Smooth muscle cell (in vitro differentiated cells): ENCODE data around the gene CNPY1. TPM values are rescaled to one million over a fixed set of nuclear protein-coding genes. Genes with fewer than 3 reads are reported as not detected.

ENCODE experiments used
- DNase-seq: peaks from one replicate; lab custom pipeline; 2025; ENCODE audit not compliant: unreplicated experiment; lab: John Stamatoyannopoulos, UW
- H2AFZ ChIP-seq: fragments of 200-600 bp; sonication (generic); 2 replicates; pipeline ENCODE4 v1.6.0; 2016; ENCODE audit warnings: antibody characterized with exemption, low read depth, mild to moderate bottlenecking
- H3F3A ChIP-seq: fragments of 200-600 bp; sonication (generic); 2 replicates; pipeline ENCODE4 v1.6.0; 2017; ENCODE audit warnings: antibody characterized with exemption, low read depth
- H3K27ac ChIP-seq: fragments of 200-600 bp; sonication (generic); 2 replicates; pipeline ENCODE4 v1.5.1; 2016; ENCODE audit warnings: low read depth, mild to moderate bottlenecking
- H3K27me3 ChIP-seq: fragments of 200-600 bp; sonication (generic); 2 replicates; pipeline ENCODE4 v1.6.1; 2016; ENCODE audit warnings: low read depth, mild to moderate bottlenecking
- H3K36me3 ChIP-seq: fragments of 200-600 bp; sonication (generic); 2 replicates; pipeline ENCODE4 v1.5.1; 2016; ENCODE audit warnings: low read depth
- H3K4me1 ChIP-seq: fragments of 200-600 bp; sonication (generic); 2 replicates; pipeline ENCODE4 v1.5.1; 2016; ENCODE audit warnings: low read depth
- H3K4me2 ChIP-seq: fragments of 200-600 bp; sonication (generic); 2 replicates; pipeline ENCODE4 v1.6.0; 2016; ENCODE audit warnings: mild to moderate bottlenecking
- H3K4me3 ChIP-seq: fragments of 200-600 bp; sonication (generic); 2 replicates; pipeline ENCODE4 v1.5.1; 2016; ENCODE audit warnings: mild to moderate bottlenecking
- H3K79me2 ChIP-seq: fragments of 200-600 bp; sonication (generic); 2 replicates; pipeline ENCODE4 v1.6.0; 2016; ENCODE audit warnings: low read depth, mild to moderate bottlenecking
- H3K9ac ChIP-seq: fragments of 200-600 bp; sonication (generic); 2 replicates; pipeline ENCODE4 v1.6.0; 2016; ENCODE audit warnings: low read depth
- H3K9me3 ChIP-seq: fragments of 200-600 bp; sonication (generic); replicated peaks from 2 replicates; pipeline ENCODE4 v1.5.1; 2016; ENCODE audit warnings: low read depth
- H4K20me1 ChIP-seq: fragments of 200-600 bp; sonication (generic); 2 replicates; pipeline ENCODE4 v1.6.0; 2016; ENCODE audit warnings: low read depth
- CTCF ChIP-seq: fragments of 200-600 bp; sonication (generic); IDR thresholded peaks from 2 replicates; pipeline ENCODE4 v1.5.1; 2017; ENCODE audit warnings: borderline replicate concordance, mild to moderate bottlenecking, antibody characterized with exemption; ENCODE audit not compliant: insufficient read depth, poor library complexity, severe bottlenecking
- WGBS: methylation state at CpG from one replicate; pipeline ENCODE4 v1.1.7; 2016; ENCODE audit warnings: low lambda C conversion rate; 5-methylcytosine and 5-hydroxymethylcytosine counted together
- polyA plus RNA-seq: library from polyadenylated mRNA; unstranded; fragments of >200 nt; fragmentation: Nextera tagmentation; extraction: Ambion mirVana; gene quantifications from 2 replicates; pipeline ENCODE4 v1.2.1, GENCODE V29; 2016
- total RNA-seq: library from RNA; depleted of rRNA; stranded (reverse); fragments of >200 nt; gene quantifications from 2 replicates; pipeline ENCODE4 v1.2.3, GENCODE V29; 2014

The CNPY1 gene
- total and polyA plus RNA-seq, 2 experiments from 2014 or later = 1.0 TPM; not detected in 1

GRCh38 chr7:155559519-155560108, 13.3 kb upstream of the CNPY1 start:
- H3K36me3 ChIP-seq = no peaks in the 10 kb centered on the region
- no peak for TF ChIP-seq CTCF
- WGBS = 87% methylated on average over 13 of the region's 13 CpGs

GRCh38 chr7:155558961-155559360, 12.6 kb upstream of the CNPY1 start:
- WGBS = 98% methylated on average over 13 of the region's 13 CpGs
- Histone ChIP-seq H3K4me1 (no peaks in the 10 kb centered on the region), H3K9me3 (no peaks in the 10 kb centered on the region)

More at GRCh38 chr7:155559519-155560108, 13.3 kb upstream of the CNPY1 start:
- Histone ChIP-seq H3K4me1 (no peaks in the 10 kb centered on the region), H3K27ac (no peak overlapping the region), H3F3A (no peaks in the 10 kb centered on the region), H3K9ac (no peak overlapping the region), H4K20me1 (no peaks in the 10 kb centered on the region), H3K79me2 (no peaks in the 10 kb centered on the region), H2AFZ (no peak overlapping the region), H3K9me3 (no peaks in the 10 kb centered on the region), H3K4me3 (no peak overlapping the region), H3K27me3 (no peaks in the 10 kb centered on the region), H3K4me2 (no peak overlapping the region)
- no peak for DNase-seq

GRCh38 chr7:155558351-155558750, 12.0 kb upstream of the CNPY1 start:
- H3K79me2 ChIP-seq = no peaks in the 10 kb centered on the region
- H2AFZ ChIP-seq = no peak overlapping the region
- DNase-seq = no peak
- no peaks in the 10 kb centered on the region for H3K27me3 ChIP-seq
- H3F3A ChIP-seq = no peaks in the 10 kb centered on the region
- no peak for TF ChIP-seq CTCF
- no peaks in the 10 kb centered on the region for H3K36me3 ChIP-seq
- no peak overlapping the region for H3K9ac ChIP-seq
- no peak overlapping the region for H3K4me3 ChIP-seq
- H3K4me2 ChIP-seq = no peak overlapping the region
- no peaks in the 10 kb centered on the region for H4K20me1 ChIP-seq
- 99% methylated on average over 8 of the region's 8 CpGs for WGBS
- no peaks in the 10 kb centered on the region for H3K9me3 ChIP-seq
- H3K27ac ChIP-seq = no peak overlapping the region
- no peaks in the 10 kb centered on the region for H3K4me1 ChIP-seq

More at GRCh38 chr7:155558961-155559360, 12.6 kb upstream of the CNPY1 start:
- no peak overlapping the region for H3K9ac ChIP-seq
- H3K79me2 ChIP-seq = no peaks in the 10 kb centered on the region
- no peak for DNase-seq
- no peaks in the 10 kb centered on the region for H3F3A ChIP-seq
- TF ChIP-seq CTCF = no peak
- H4K20me1 ChIP-seq = no peaks in the 10 kb centered on the region
- no peaks in the 10 kb centered on the region for H3K36me3 ChIP-seq
- no peak overlapping the region for H2AFZ ChIP-seq
- no peaks in the 10 kb centered on the region for H3K27me3 ChIP-seq
- no peak overlapping the region for H3K27ac ChIP-seq
- no peak overlapping the region for H3K4me3 ChIP-seq
- H3K4me2 ChIP-seq = no peak overlapping the region

- Histone ChIP-seq H3K79me2 (no peaks in the 10 kb centered on the region), H3K4me2 (no peak overlapping the region), H3K9ac (no peak overlapping the region), H4K20me1 (no peaks in the 10 kb centered on the region), H3F3A (no peaks in the 10 kb centered on the region), H3K4me3 (no peak overlapping the region), H3K9me3 (no peaks in the 10 kb centered on the region), H3K27me3 (no peaks in the 10 kb centered on the region), H3K4me1 (no peaks in the 10 kb centered on the region), H3K27ac (no peak overlapping the region), H2AFZ (no peak overlapping the region), H3K36me3 (no peaks in the 10 kb centered on the region)
- 92% methylated on average over 10 of the region's 10 CpGs for WGBS
- no peak for TF ChIP-seq CTCF
- DNase-seq = no peak
Observed at GRCh38 chr7:155557778-155558177, 11.4 kb upstream of the CNPY1 start.
